Mucosa of rectum (tissue), 2 donors: Measurements from ENCODE around the gene PPP1R12B.
A peak's percentile ranks its signal among the peaks of the same experiment; 100 is the strongest.
"Not testable (repeated sequence)": the region's sequence is repeated elsewhere in the genome, so short reads cannot be mapped to it uniquely, and the experiment has no call there.

Experiments
- H3K27ac ChIP-seq, 2 donors: one replicate each; pipeline ENCODE4 v1.7.0; 2013; ENCODE audit warnings: inconsistent platforms in 2 of 2, low read depth in 2 of 2, low read length in 2 of 2
- H3K27me3 ChIP-seq, 2 donors: one replicate each; pipeline ENCODE4 v1.7.0; 2013; ENCODE audit warnings: low read length in 2 of 2; ENCODE audit not compliant: control insufficient read depth in 2 of 2, insufficient read depth in 2 of 2
- H3K36me3 ChIP-seq, 2 donors: one replicate each; pipeline ENCODE4 v1.7.0; 2013; ENCODE audit warnings: low read length in 2 of 2; ENCODE audit not compliant: control insufficient read depth in 2 of 2, insufficient read depth in 2 of 2
- H3K4me1 ChIP-seq, 2 donors: one replicate each; pipeline ENCODE4 v1.7.0; 2013; ENCODE audit warnings: low read length in 2 of 2, mild to moderate bottlenecking in 1 of 2; ENCODE audit not compliant: control insufficient read depth in 2 of 2, insufficient read depth in 2 of 2
- H3K4me3 ChIP-seq, 2 donors: one replicate each; pipeline ENCODE4 v1.7.0; 2013; ENCODE audit warnings: low read length in 2 of 2
- H3K9ac ChIP-seq, 2 donors: one replicate each; pipeline ENCODE4 v1.7.0; 2013; ENCODE audit warnings: low read length in 2 of 2, low read depth in 1 of 2, mild to moderate bottlenecking in 1 of 2
- H3K9me3 ChIP-seq, 2 donors: one replicate each; pipeline ENCODE4 v1.7.0; 2013; ENCODE audit warnings: low read length in 2 of 2; ENCODE audit not compliant: control insufficient read depth in 2 of 2
- donor health status: healthy.
- donor health status: Normal muscosa, but diverticular disease.

PPP1R12B gene

GRCh38 chr1:202465644-202466270 lies 117.3 kb downstream of the PPP1R12B start:
- peak overlapping the region in 1 of 2 donors; percentile 37 for H3K27ac ChIP-seq
- H3K4me1 ChIP-seq: peaks cover 0 to 15% of the 10 kb centered on the region in 2 donors
- peak overlapping the region in 1 of 2 donors; percentile 13 for H3K4me3 ChIP-seq
- not testable (repeated sequence) for H3K36me3 ChIP-seq, H3K27me3 ChIP-seq, H3K9me3 ChIP-seq
- H3K9ac ChIP-seq: peak overlapping the region in 1 of 2 donors; percentile 26

GRCh38 chr1:202466339-202466738 lies 117.8 kb downstream of the PPP1R12B start:
- H3K36me3 ChIP-seq, H3K27me3 ChIP-seq, H3K4me3 ChIP-seq, H3K9me3 ChIP-seq, H3K9ac ChIP-seq: not testable (repeated sequence)
- peaks cover 0 to 15% of the 10 kb centered on the region in 2 donors for H3K4me1 ChIP-seq
- H3K27ac ChIP-seq: peak overlapping the region in 1 of 2 donors; percentile 37

- not testable (repeated sequence) for H3K9ac ChIP-seq, H3K4me1 ChIP-seq, H3K9me3 ChIP-seq, H3K27me3 ChIP-seq, H3K4me3 ChIP-seq, H3K36me3 ChIP-seq, H3K27ac ChIP-seq
Measured at GRCh38 chr1:202467381-202467780, 118.9 kb downstream of the PPP1R12B start.

- H3K4me3 ChIP-seq, H3K27ac ChIP-seq, H3K36me3 ChIP-seq, H3K4me1 ChIP-seq, H3K27me3 ChIP-seq, H3K9ac ChIP-seq, H3K9me3 ChIP-seq: not testable (repeated sequence)
Measured at GRCh38 chr1:202468695-202469094, 120.2 kb downstream of the PPP1R12B start.

- not testable (repeated sequence) for H3K27ac ChIP-seq, H3K36me3 ChIP-seq, H3K4me3 ChIP-seq, H3K9me3 ChIP-seq, H3K27me3 ChIP-seq, H3K4me1 ChIP-seq, H3K9ac ChIP-seq
Measured at GRCh38 chr1:202469123-202469522, 120.6 kb downstream of the PPP1R12B start.

- no peaks in the 10 kb centered on the region for H3K9me3 ChIP-seq
- H3K27ac ChIP-seq: no peak overlapping the region
- no peaks in the 10 kb centered on the region for H3K27me3 ChIP-seq
- H3K9ac ChIP-seq: no peak overlapping the region
- peaks cover 0 to 3% of the 10 kb centered on the region in 2 donors for H3K4me1 ChIP-seq
- H3K4me3 ChIP-seq: no peak overlapping the region
- peaks cover 0 to 3% of the 10 kb centered on the region in 2 donors for H3K36me3 ChIP-seq
Measured at GRCh38 chr1:202471246-202471645, 122.7 kb downstream of the PPP1R12B start.

- H3K36me3 ChIP-seq, H3K27ac ChIP-seq, H3K4me1 ChIP-seq, H3K9ac ChIP-seq, H3K4me3 ChIP-seq, H3K27me3 ChIP-seq, H3K9me3 ChIP-seq: not testable (repeated sequence)
Measured at GRCh38 chr1:202472347-202473124, 124.0 kb downstream of the PPP1R12B start.

- H3K27me3 ChIP-seq, H3K9me3 ChIP-seq, H3K36me3 ChIP-seq, H3K27ac ChIP-seq, H3K4me1 ChIP-seq, H3K4me3 ChIP-seq, H3K9ac ChIP-seq: not testable (repeated sequence)
Measured at GRCh38 chr1:202473266-202474045, 125.0 kb downstream of the PPP1R12B start.

- H3K4me1 ChIP-seq, H3K9me3 ChIP-seq, H3K4me3 ChIP-seq, H3K36me3 ChIP-seq, H3K27me3 ChIP-seq, H3K9ac ChIP-seq, H3K27ac ChIP-seq: not testable (repeated sequence)
Measured at GRCh38 chr1:202479661-202480060, 131.2 kb downstream of the PPP1R12B start.

GRCh38 chr1:202480640-202481039 lies 132.1 kb downstream of the PPP1R12B start:
- not testable (repeated sequence) for H3K36me3 ChIP-seq, H3K27me3 ChIP-seq, H3K27ac ChIP-seq, H3K4me3 ChIP-seq, H3K9ac ChIP-seq, H3K4me1 ChIP-seq, H3K9me3 ChIP-seq
